ENCODE measurements around the gene PACRG.
A peak's percentile ranks its signal among the peaks of the same experiment; 100 is the strongest.

The PACRG gene

DNA sequence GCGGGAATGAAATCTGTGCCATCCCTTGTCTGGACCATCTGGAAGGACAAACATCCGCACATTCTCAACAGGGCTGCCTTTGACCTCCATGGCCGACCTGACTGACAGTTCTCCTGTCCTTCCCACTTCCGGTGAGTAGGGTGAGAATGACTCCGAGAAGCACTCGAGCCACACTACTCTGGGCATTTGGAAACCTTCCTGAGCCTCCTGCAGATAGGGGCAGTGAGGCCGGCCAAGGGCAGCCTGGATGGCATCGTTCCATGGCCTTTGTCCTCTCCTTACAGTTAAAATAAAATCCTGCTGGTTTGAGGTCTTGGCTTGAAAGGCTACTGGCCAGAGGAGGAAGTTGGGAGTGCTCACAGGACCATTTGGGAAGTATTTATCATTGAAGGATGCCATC is 615.8 kb downstream of the PACRG start:
- DNase-seq = no peak

DNA sequence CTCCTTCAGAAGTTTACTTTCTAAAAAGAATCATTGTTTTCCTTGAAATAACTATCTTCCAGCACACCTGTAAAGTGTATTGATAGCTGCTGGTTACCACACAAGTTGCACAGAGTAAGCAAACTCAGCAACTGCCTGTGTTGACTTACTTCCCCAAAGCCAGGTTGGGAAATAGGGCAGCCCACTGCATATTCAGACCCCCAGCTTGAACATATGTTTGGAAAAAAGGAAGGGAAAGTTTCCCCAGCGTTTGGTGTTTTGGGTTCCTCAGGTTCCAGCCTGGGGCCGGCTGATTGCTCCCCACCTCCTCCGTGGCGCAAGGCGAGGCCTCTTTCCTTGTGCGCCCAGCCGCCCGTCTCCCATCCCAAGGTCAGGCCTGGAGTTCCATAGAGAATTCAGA is 616.6 kb downstream of the PACRG start:
- DNase-seq = no peak

DNA sequence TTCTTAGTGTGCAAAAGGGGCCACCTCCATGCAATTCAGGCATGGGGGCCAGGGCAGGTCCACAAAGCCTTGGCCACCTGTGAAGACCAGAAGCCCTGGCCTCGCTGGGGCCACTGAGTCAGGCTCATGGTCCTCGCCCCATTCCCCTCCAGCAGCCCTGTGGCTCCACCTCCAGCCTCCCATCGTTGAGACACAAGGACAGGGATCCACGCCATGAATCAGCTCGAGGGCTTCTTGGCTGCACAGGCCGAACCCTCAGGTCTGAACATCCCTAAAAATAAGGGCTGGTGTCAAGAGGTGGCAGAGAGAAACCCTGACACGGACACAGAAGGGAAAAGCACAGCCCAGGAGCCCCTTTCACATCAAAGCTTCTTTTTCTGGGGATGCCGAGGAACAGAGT is 618.2 kb downstream of the PACRG start:
- DNase-seq = no peak

DNA sequence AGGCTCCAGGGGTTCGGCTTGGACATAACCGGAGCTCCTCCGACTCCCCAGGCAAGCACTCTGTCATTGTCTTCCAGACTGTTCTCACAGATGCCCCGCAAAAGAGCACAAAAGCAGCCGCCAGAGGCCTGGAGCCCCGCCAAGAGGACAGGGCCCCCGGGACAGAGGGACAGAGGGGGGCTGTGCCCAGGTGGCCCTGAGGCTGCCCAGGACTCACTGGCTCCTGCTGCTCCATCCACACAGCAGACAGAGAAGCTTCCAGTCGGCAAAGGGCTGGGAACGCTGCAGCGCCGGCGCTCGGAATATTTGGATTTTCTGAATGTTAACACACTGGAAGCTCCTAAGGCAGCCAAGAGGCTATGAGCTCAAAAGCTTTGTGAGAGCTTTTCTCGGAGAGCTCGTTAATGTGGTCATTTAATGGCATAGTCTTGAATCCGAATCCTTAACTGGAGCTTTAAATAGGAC is 618.8 kb downstream of the PACRG start:
- DNase-seq = no peak

- DNase-seq = no peak
Observed at GRCh38 chr6:163347021-163347446, 619.3 kb downstream of the PACRG start.

DNA sequence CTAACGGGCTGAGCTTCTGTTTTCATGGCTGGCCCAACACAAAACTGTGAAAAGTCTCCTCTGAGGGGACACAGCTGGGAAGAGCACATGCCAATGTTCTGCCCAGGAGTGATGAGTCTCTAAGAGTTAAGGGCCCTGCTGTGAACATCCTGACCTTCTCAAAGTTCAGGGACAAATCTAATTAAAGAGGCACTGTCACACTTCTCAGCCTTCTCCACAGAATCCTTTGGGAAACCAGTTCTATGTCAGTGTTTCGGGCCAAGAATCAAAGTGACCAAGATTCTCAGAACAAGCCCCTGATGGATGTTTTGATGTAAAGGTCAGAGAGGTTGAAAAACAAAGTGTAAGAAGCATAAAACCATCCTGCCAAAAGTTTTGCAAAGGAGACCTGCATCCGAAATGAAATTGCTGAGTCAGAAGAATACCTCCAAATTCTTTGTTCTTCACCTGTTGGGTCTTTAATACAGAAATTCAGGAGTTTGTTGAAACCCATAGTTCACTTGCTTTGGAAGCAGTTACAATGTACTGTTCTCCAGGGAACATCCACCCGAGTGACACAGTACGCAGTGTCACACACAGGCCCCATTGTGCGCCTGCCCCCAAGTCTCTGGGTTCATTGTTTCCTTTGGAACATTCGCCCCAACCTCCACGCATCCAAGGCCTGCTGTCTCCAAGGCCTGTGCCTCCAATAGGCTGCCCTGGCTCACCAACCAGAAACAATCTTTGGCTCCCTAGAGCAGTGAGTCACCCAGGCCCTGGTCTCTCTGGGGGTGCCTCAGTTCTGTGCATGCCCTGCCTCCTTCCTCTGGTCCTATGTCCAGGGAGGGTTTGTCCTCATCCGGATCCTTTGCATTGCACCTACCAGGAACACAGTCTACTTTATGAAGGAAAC is 621.3 kb downstream of the PACRG start:
- no peak for DNase-seq

DNA sequence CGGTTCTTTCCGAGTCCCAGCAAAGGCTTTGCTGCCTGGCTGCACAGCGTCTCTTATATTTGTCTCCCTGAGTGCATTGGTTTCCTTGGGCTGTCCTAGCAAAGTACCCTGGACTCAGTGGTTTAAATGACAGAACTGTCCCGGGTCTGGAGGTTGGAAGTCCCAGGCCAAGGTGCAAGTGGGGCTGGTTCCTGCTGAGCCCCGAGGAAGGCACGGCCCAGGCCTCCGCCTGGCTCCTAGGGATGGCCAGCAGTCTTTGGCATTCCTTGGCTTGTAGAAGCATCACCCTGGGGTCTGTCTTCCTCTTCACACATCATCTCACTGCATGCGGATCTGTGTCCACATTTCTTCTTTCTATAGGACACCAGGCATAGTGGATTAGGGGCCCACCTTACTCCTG is 621.9 kb downstream of the PACRG start:
- no peak for DNase-seq

DNA sequence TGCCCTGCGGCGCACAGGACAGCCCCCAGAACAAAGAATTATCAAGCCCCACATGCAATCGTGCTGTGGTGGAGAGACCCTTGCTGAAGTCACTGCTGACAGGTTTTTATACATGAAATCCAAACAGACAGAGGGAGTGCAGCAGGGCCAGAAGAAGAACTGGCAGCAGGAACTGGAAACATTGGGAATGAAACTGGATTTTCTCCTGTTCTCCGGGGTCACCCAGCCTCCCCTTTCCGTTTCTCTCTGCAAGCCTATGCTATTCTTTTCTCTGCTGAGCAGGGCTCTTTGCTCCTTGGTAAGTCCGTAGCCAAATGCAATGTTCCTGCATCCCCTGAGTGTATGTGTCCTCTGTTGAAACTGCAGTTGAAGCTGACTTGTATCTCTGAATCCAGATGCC is 623.2 kb downstream of the PACRG start:
- DNase-seq = no peak

- no peak for DNase-seq
Observed at GRCh38 chr6:163352011-163352685, 624.4 kb downstream of the PACRG start.

GRCh38 chr6:163352966-163353365 is 625.2 kb downstream of the PACRG start:
- no peak for DNase-seq

- DNase-seq = no peak
Observed at GRCh38 chr6:163354085-163354484, 626.3 kb downstream of the PACRG start.

- DNase-seq = peak; percentile 32
Observed at GRCh38 chr6:163354761-163355425, 627.1 kb downstream of the PACRG start.

GRCh38 chr6:163355426-163355991 is 627.7 kb downstream of the PACRG start:
- DNase-seq = no peak

DNA sequence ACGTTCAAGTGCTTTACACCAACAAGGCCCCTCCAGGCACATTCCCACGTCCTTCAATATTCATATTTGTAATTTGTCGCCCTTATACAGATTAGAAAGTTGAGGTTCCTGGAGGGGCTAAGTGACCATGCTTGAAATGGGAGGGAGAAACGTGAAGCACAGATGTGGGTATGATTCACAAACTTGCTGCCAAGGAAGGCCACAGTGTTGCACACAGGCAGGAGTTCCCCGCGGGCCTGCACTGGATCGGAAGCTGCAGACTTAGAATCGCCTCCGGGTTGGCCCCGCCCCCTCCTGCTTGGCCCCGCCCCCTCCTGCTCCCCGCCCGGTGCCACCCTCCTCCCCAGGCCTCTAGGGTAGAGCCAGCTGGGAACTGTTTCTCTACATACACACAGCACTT is 628.5 kb downstream of the PACRG start:
- no peak for DNase-seq

- no peak for DNase-seq
Observed at GRCh38 chr6:163356743-163357142, 629.0 kb downstream of the PACRG start.

- DNase-seq = no peak
Observed at GRCh38 chr6:163364641-163365040, 636.9 kb downstream of the PACRG start.

Data from RPMI8226 (cell line).